ACC112 (cell line): ENCODE measurements around the gene CTTNBP2.

Experiments
- H2AFZ ChIP-seq: fragments of 200-600 bp; sonication (generic); one replicate; pipeline ENCODE4 v1.6.0; 2017; ENCODE audit warnings: antibody characterized with exemption, low read length; ENCODE audit not compliant: unreplicated experiment
- H3K27ac ChIP-seq: fragments of 200-600 bp; sonication (generic); 2 replicates; pipeline ENCODE4 v1.5.1; 2014; ENCODE audit warnings: low read depth, mild to moderate bottlenecking, antibody characterized with exemption, low read length, moderate library complexity
- H3K27me3 ChIP-seq: fragments of 200-600 bp; sonication (generic); 2 replicates; pipeline ENCODE4 v1.6.1; 2014; ENCODE audit warnings: mild to moderate bottlenecking, antibody characterized with exemption, low read length, moderate library complexity, mixed read lengths; ENCODE audit not compliant: insufficient read depth
- H3K36me3 ChIP-seq: fragments of 200-600 bp; sonication (generic); 2 replicates; pipeline ENCODE4 v1.6.1; 2016; ENCODE audit warnings: mild to moderate bottlenecking, antibody characterized with exemption, low read length, moderate library complexity, mixed read lengths; ENCODE audit not compliant: insufficient read depth
- H3K4me1 ChIP-seq: fragments of 200-600 bp; sonication (generic); one replicate; pipeline ENCODE4 v1.6.1; 2016; ENCODE audit warnings: low read length, mixed read lengths; ENCODE audit not compliant: insufficient read depth, unreplicated experiment, control insufficient read depth
- H3K4me3 ChIP-seq: fragments of 200-600 bp; sonication (generic); 2 replicates; pipeline ENCODE4 v1.5.1; 2014; ENCODE audit warnings: mild to moderate bottlenecking, low read depth, low read length
- H3K79me2 ChIP-seq: fragments of 200-600 bp; sonication (generic); one replicate; pipeline ENCODE4 v1.6.0; 2016; ENCODE audit warnings: low read length; ENCODE audit not compliant: control insufficient read depth, unreplicated experiment, insufficient read depth

Gene CTTNBP2

GRCh38 chr7:117690147-117690546, 183.1 kb downstream of the CTTNBP2 start:
- no peak overlapping the region for H2AFZ ChIP-seq
- H3K27me3 ChIP-seq, result no peaks in the 10 kb centered on the region; the same call in 1 of the 2 replicates
- H3K36me3 ChIP-seq, result no peaks in the 10 kb centered on the region
- H3K27ac ChIP-seq, result no peak overlapping the region
- H3K4me3 ChIP-seq, result no peak overlapping the region
- H3K4me1 ChIP-seq, result no peaks in the 10 kb centered on the region
- H3K79me2 ChIP-seq, result no peaks in the 10 kb centered on the region

GRCh38 chr7:117689406-117689805, 183.8 kb downstream of the CTTNBP2 start:
- H3K27ac ChIP-seq, result no peak overlapping the region
- peaks cover 2% of the 10 kb centered on the region; the same call in 1 of the 2 replicates for H3K27me3 ChIP-seq
- no peak overlapping the region for H3K4me3 ChIP-seq
- H3K36me3 ChIP-seq, result no peaks in the 10 kb centered on the region
- H3K4me1 ChIP-seq, result no peaks in the 10 kb centered on the region
- no peak overlapping the region for H2AFZ ChIP-seq
- H3K79me2 ChIP-seq, result no peaks in the 10 kb centered on the region

GRCh38 chr7:117688126-117688525, 185.1 kb downstream of the CTTNBP2 start:
- no peak overlapping the region for H3K4me3 ChIP-seq
- H2AFZ ChIP-seq, result no peak overlapping the region
- peaks cover 15% of the 10 kb centered on the region; the same call in 1 of the 2 replicates for H3K27me3 ChIP-seq
- no peaks in the 10 kb centered on the region for H3K4me1 ChIP-seq
- H3K79me2 ChIP-seq, result no peaks in the 10 kb centered on the region
- H3K36me3 ChIP-seq, result no peaks in the 10 kb centered on the region
- no peak overlapping the region for H3K27ac ChIP-seq

- no peak overlapping the region for H2AFZ ChIP-seq
- no peak overlapping the region for H3K27ac ChIP-seq
Observed at GRCh38 chr7:117686311-117686935, 186.8 kb downstream of the CTTNBP2 start.

GRCh38 chr7:117685795-117686194, 187.4 kb downstream of the CTTNBP2 start:
- H3K4me3 ChIP-seq, result no peak overlapping the region
- no peak overlapping the region for H3K27ac ChIP-seq
- no peak overlapping the region for H2AFZ ChIP-seq
- no peaks in the 10 kb centered on the region for H3K4me1 ChIP-seq
- peaks cover 30% of the 10 kb centered on the region for H3K27me3 ChIP-seq
- H3K36me3 ChIP-seq, result no peaks in the 10 kb centered on the region
- no peaks in the 10 kb centered on the region for H3K79me2 ChIP-seq

More at GRCh38 chr7:117686311-117686935, 186.8 kb downstream of the CTTNBP2 start:
- peaks cover 24% of the 10 kb centered on the region for H3K27me3 ChIP-seq
- H3K4me3 ChIP-seq, result no peak overlapping the region
- H3K36me3 ChIP-seq, result no peaks in the 10 kb centered on the region
- H3K79me2 ChIP-seq, result no peaks in the 10 kb centered on the region
- no peaks in the 10 kb centered on the region for H3K4me1 ChIP-seq

- Histone ChIP-seq H3K36me3 (no peaks in the 10 kb centered on the region), H3K27me3 (peaks cover 52% of the 10 kb centered on the region), H3K4me3 (no peak overlapping the region), H3K4me1 (no peaks in the 10 kb centered on the region), H3K79me2 (no peaks in the 10 kb centered on the region), H3K27ac (no peak overlapping the region), H2AFZ (no peak overlapping the region)
Observed at GRCh38 chr7:117683430-117684175, 189.6 kb downstream of the CTTNBP2 start.

- Histone ChIP-seq H3K79me2 (no peaks in the 10 kb centered on the region), H3K27me3 (peaks cover 60% of the 10 kb centered on the region), H3K27ac (no peak overlapping the region), H3K36me3 (no peaks in the 10 kb centered on the region), H3K4me1 (no peaks in the 10 kb centered on the region), H2AFZ (no peak overlapping the region), H3K4me3 (no peak overlapping the region)
Observed at GRCh38 chr7:117682681-117683385, 190.4 kb downstream of the CTTNBP2 start.

- no peak overlapping the region for H3K4me3 ChIP-seq
- H2AFZ ChIP-seq, result no peak overlapping the region
- no peaks in the 10 kb centered on the region for H3K36me3 ChIP-seq
- no peaks in the 10 kb centered on the region for H3K79me2 ChIP-seq
- no peak overlapping the region for H3K27ac ChIP-seq
- H3K27me3 ChIP-seq, result peaks cover 66% of the 10 kb centered on the region
- H3K4me1 ChIP-seq, result no peaks in the 10 kb centered on the region
Observed at GRCh38 chr7:117679120-117679519, 194.1 kb downstream of the CTTNBP2 start.

GRCh38 chr7:117675497-117676435, 197.5 kb downstream of the CTTNBP2 start:
- Histone ChIP-seq H3K79me2 (no peaks in the 10 kb centered on the region), H3K27me3 (peaks cover 41% of the 10 kb centered on the region), H3K36me3 (no peaks in the 10 kb centered on the region), H2AFZ (no peak overlapping the region), H3K27ac (no peak overlapping the region), H3K4me1 (no peaks in the 10 kb centered on the region), H3K4me3 (no peak overlapping the region)

GRCh38 chr7:117674617-117675016, 198.6 kb downstream of the CTTNBP2 start:
- H3K27me3 ChIP-seq, result peaks cover 29% of the 10 kb centered on the region
- H3K4me1 ChIP-seq, result no peaks in the 10 kb centered on the region
- H3K79me2 ChIP-seq, result no peaks in the 10 kb centered on the region
- H2AFZ ChIP-seq, result no peak overlapping the region
- H3K4me3 ChIP-seq, result no peak overlapping the region
- H3K36me3 ChIP-seq, result no peaks in the 10 kb centered on the region
- no peak overlapping the region for H3K27ac ChIP-seq
